ENCODE measurements around the gene C22orf23.

C22orf23 gene

GRCh38 chr22:37897807-37898206 is 55.6 kb downstream of the C22orf23 start:
- no peak for DNase-seq (ENCODE audit: low read depth)

- DNase-seq (ENCODE audit: low read depth) = no peak
Measured at GRCh38 chr22:37896939-37897338, 56.5 kb downstream of the C22orf23 start.

- DNase-seq (ENCODE audit: low read depth) = no peak
Measured at GRCh38 chr22:37896181-37896592, 57.2 kb downstream of the C22orf23 start.

- DNase-seq (ENCODE audit: low read depth) = no peak
Measured at GRCh38 chr22:37894939-37895670, 58.3 kb downstream of the C22orf23 start.

GRCh38 chr22:37893583-37893983 is 59.8 kb downstream of the C22orf23 start:
- no peak for DNase-seq (ENCODE audit: low read depth)
